NCI-H1417 treated with DMSO at 0.1 percent for 48 hours (cell line): ENCODE results near the gene KIF16B.
"Not testable (repeated sequence)": the region's sequence is repeated elsewhere in the genome, so short reads cannot be mapped to it uniquely, and the experiment has no call there.

Experiments used
- DNase-seq: peaks from one replicate; lab custom pipeline; 2025; lab: John Stamatoyannopoulos, UW

Gene KIF16B

GRCh38 chr20:16519673-16520072 is 53.6 kb downstream of the KIF16B start:
- DNase-seq, result not testable (repeated sequence)

GRCh38 chr20:16518784-16519084 is 54.5 kb downstream of the KIF16B start:
- no peak for DNase-seq

- DNase-seq, result no peak
Measured at GRCh38 chr20:16517946-16518783, 55.1 kb downstream of the KIF16B start.

GRCh38 chr20:16516794-16517193 is 56.5 kb downstream of the KIF16B start:
- no peak for DNase-seq

GRCh38 chr20:16515046-16515445 is 58.2 kb downstream of the KIF16B start:
- no peak for DNase-seq

- no peak for DNase-seq
Measured at GRCh38 chr20:16514140-16514539, 59.1 kb downstream of the KIF16B start.

GRCh38 chr20:16505894-16506293 is 67.4 kb downstream of the KIF16B start:
- DNase-seq, result no peak

GRCh38 chr20:16501301-16501700 is 71.9 kb downstream of the KIF16B start:
- DNase-seq, result no peak

GRCh38 chr20:16500197-16500596 is 73.1 kb downstream of the KIF16B start:
- DNase-seq, result no peak

- no peak for DNase-seq
Measured at GRCh38 chr20:16498526-16499253, 74.6 kb downstream of the KIF16B start.

GRCh38 chr20:16497896-16498295 is 75.4 kb downstream of the KIF16B start:
- no peak for DNase-seq

- no peak for DNase-seq
Measured at GRCh38 chr20:16493486-16493885, 79.8 kb downstream of the KIF16B start.

- no peak for DNase-seq
Measured at GRCh38 chr20:16491294-16491905, 81.8 kb downstream of the KIF16B start.

- DNase-seq, result no peak
Measured at GRCh38 chr20:16490696-16491095, 82.6 kb downstream of the KIF16B start.

- DNase-seq, result no peak
Measured at GRCh38 chr20:16488616-16489015, 84.6 kb downstream of the KIF16B start.

- no peak for DNase-seq
Measured at GRCh38 chr20:16488086-16488485, 85.2 kb downstream of the KIF16B start.

- no peak for DNase-seq
Measured at GRCh38 chr20:16486532-16486931, 86.7 kb downstream of the KIF16B start.

- no peak for DNase-seq
Measured at GRCh38 chr20:16485401-16485800, 87.8 kb downstream of the KIF16B start.

- no peak for DNase-seq
Measured at GRCh38 chr20:16483024-16483423, 90.2 kb downstream of the KIF16B start.

- DNase-seq, result no peak
Measured at GRCh38 chr20:16481977-16482376, 91.3 kb downstream of the KIF16B start.

- DNase-seq, result no peak
Measured at GRCh38 chr20:16479666-16480065, 93.6 kb downstream of the KIF16B start.

GRCh38 chr20:16477632-16478031 is 95.6 kb downstream of the KIF16B start:
- DNase-seq, result no peak

- peak; percentile 17 for DNase-seq
Measured at GRCh38 chr20:16476032-16476431, 97.2 kb downstream of the KIF16B start.
